Left ventricle myocardium superior (tissue), 1 donor: ENCODE data around the gene ATP5F1D. TPM values are rescaled to one million over a fixed set of nuclear protein-coding genes. Genes with fewer than 3 reads are reported as not detected.
A peak's percentile ranks its signal among the peaks of the same experiment; 100 is the strongest.

ENCODE experiments used
- ATAC-seq: fragments of 200-7000 bp; cut with Tn5 transposase; one replicate; pipeline ENCODE4 v1.9.1; 2020; ENCODE audit warnings: mild to moderate bottlenecking, moderate library complexity
- DNase-seq: peaks from one replicate; pipeline ENCODE4 v3.0.0-alpha.2; 2020
- intact Hi-C: fragments of 100-400 bp; cut with micrococcal nuclease; formaldehyde crosslinking; loops from one replicate; pipeline ENCODE4 v1.11.0; 2022
- total RNA-seq: library from RNA; stranded (reverse); fragmentation: NEBNext Ultra II Directional; extraction: Animal tissue kit (Norgen Biotek cat#: 25700); gene quantifications from one replicate; pipeline ENCODE4 v1.2.1, GENCODE V29; 2021
- donor health status: DM: no; HTN: yes; CAD: no; lungs with severe emphysema.

The ATP5F1D gene
- total RNA-seq, 1 donor from 2014 or later, result 686 TPM

DNA sequence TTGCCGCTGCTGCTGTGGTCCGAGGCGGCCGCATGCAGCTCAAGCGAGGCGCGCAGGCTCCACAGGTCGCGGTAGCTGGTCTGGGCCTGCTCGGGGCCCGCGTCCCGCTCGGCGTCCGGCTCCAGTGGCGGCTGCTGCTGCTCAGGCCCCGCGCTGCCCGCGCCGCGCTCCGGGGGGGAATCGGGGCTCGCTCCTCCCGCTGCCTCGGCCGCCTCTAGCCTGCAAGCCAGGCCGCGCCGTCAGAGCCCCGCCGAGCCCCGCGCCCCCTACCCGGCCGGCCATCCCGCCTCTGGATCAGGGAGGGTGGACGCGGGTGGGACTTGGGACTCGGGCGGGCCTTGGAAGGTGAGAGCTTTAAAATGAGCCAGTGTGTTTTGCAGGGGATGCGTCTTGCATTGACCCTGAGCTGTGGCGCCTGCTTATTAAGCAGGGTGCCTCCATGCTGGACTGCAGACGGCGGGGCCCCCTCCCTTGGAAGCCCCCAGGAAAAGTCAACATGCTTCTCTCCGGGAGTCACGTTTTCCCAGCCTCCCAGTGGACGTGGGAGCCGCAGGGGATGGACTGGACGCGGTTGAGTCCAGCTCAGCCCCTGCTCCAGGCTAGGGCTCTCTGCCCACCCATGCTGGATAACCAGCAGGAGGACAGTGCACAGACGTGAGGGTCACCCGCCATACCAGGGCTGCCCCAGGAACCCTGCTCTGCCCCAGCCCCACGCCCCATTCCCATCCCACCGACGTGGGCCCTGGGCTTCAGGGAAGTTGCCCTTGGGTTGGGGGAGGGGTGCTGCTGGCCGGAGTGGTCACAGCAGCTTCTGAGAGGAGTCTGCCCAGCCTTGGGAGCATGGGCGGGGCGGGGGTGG, 11.4 kb upstream of the ATP5F1D start:
- DNase-seq, result no peak
- intact Hi-C loops, result no loop called here
- ATAC-seq, result no peak

DNA sequence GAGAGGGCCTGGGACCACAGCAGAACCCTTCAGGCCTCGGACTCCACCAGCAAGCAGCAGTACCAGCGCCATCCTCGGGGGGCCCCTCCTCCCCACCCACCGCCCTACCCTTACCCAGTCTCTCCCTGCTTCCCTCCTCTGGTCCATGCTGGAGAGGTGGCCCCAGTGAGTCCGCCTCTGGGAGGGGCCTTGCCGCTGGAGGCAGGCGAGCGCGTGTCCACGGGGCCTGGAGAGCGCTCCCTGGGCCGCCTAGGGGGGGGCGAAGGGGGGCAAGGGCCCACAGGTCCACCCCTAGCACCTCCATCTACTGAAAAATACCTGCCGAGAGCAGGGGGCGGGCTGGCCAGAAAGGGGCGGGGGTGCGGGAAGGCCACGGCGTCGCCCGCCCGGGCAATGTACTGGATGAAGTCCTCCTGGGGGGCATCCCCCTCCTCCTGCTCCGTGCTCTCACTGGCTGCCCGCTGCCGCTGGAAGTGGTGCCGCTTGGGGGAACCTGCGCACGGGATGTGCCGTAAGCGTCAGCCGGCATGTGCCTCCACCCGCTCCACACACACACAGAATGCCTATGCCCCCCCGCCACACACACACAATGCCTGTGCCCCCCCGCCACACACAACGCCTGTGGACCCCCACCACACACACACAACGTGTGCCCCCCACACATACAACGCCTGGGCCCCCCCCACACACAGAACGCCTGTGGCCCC, 10.6 kb upstream of the ATP5F1D start:
- intact Hi-C loops, result no loop called here
- DNase-seq (no peak), ATAC-seq (no peak)

DNA sequence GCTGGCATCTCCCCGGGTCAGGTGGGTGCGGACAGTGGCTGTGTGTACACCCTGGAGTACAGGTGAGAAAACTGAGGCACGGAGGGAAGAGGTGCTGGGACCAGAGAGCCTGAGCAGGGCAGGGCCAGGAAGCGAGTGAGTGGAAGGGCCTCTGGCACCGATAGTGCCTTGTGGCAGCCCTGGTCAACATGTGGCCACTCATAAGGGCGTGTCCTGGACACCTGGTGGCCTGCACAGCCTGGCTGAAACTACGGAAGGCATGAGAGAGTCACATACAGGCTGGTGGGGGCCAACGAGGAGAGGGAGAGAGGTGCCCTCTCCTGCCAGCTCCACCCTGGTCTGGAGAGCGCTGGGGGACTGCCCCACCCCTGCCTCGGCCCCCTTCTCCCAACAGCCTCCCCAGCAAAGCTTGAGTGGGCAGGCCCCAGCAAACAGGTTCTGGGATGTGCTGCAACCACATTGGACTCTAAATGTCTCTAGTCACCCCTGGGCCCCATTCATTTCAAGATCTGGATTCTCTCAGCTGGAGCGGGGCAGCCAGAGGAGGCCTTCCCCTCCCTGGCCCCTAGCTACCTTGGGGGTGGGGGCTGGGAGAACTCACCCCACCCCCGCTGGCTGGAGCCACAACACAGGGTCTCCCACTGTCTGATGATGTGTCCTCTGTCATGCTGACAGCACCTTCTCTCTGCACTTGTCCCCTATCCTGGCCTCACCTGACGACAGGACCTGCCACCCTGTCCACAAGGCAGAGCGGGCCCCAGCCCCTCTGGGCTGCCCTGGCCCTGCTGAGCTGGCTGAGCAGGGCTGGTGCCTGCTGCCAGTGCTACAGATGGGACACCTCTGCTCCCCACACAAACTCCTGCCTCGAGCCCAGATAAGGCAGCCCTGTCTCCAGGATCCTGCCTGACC, 9.6 kb upstream of the ATP5F1D start:
- intact Hi-C loops, result no loop called here
- ATAC-seq (peak; percentile 17), DNase-seq (no peak)

DNA sequence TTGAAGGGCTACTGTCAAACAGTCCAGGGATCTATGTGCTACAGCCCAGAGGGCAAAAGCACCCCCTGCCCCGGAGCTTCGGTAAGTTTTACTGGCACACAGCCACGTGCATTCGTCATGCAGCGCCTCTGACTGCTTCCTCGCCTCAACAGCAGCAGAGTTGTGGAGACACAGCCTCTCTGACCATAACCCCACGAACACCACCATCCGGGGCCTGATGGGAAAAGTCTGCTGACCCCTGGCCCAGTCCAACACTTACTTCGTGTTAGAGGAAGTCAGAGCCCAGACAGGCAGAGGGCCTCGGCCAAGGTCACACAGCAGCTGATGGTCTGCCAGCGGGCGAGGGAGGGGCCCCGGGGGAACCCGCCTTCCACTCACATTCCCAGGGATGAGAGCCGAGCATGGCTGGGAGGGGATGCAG, 8.9 kb upstream of the ATP5F1D start:
- peak; percentile 15 for ATAC-seq
- intact Hi-C loops, result no loop called here
- peak; percentile 66 for DNase-seq

DNA sequence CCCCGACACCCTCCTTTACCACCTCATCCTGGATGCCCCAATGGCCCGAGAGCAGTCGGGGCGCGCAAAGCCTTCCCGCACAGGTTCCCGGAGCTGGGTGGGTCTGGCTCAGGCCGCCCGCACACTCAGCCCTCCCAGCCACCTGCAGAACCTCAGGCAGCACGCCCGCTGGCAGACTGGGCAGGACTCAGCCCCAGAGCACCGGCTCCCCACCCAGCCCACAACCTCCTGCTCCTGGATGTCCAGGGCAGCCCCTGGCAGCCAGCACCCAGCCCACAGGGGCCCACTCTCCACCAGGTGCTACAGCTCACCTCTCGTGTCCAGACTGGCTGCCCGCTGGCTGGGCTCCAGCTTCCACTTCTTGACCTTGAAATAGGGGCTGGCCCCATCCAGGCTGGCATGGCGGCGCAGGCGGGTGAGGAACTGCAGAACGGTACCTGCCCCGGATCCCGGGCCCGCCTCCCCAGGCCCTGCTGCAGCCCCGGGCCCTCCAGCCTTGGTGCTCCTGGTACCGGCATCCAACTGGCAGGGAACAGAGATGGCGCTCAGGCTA, 8.4 kb upstream of the ATP5F1D start:
- ATAC-seq (no peak), DNase-seq (no peak)
- intact Hi-C loops, result no loop called here

DNA sequence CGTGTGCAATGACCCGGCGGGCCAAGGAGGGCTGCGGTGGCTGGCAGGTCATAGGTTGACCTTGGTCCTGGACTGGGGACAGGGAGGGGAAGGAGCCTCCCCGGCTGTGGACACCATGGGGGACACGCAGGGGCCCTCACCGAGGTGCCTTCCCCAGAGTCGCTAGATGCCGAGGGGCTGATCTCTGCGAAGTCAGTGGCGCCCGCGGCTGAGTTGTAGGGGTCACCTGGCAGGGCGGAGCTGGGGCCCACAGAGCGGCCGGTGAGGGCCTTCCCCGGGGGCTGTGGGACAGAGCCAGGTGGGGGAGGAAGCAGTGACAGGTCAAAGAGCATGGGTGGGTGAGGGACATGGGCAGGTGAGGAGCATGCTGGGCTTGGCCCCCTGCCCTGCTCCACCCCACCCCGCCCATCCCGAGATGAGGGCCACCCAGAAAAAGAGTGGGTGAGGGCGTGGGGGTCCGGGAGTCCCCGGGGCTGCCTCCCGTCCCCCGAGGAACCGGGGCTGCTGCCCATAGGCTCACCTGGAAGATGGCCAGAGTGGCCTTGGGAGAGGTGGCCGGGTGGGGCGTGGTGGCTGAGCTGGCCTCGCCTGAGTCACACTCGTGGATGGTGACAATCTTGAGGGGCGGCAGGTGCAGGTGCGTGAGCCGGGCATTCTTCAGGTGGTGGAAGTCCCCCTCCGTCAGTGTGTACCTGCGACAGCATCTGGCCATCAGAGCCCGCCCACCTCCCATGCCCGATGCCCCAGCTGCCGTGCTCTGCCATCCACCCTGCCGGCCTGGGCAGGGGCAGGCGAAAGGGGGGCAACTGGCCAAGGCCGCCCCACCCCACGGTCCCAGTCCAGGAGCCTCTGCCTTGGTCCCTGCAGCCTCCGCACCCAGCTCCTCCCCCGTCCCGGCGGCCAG, 7.2 kb upstream of the ATP5F1D start:
- ATAC-seq (no peak), DNase-seq (no peak)
- intact Hi-C loops, result no loop called here

DNA sequence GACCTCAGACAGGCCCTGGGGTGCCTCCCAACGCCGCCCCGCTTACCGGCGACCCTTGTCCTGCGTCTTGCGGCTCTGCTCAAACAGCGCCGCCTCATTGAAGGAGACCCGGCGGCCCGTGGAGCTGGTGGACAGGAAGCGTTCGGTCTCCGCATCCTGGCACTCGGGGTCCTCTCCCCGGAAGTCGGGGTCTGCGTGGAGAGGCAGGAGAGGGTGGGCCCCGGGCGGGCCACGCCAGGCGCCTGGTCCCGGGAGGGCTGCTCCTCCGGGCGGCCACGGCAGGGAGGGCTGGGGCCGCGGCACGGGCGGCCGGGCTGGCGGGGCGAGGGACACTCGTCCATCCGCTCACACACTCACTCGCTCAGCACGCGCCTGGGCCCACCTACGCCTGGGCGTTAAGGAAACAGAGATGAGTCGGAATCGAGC, 6.6 kb upstream of the ATP5F1D start:
- no peak for ATAC-seq
- intact Hi-C loops, result no loop called here
- no peak for DNase-seq

DNA sequence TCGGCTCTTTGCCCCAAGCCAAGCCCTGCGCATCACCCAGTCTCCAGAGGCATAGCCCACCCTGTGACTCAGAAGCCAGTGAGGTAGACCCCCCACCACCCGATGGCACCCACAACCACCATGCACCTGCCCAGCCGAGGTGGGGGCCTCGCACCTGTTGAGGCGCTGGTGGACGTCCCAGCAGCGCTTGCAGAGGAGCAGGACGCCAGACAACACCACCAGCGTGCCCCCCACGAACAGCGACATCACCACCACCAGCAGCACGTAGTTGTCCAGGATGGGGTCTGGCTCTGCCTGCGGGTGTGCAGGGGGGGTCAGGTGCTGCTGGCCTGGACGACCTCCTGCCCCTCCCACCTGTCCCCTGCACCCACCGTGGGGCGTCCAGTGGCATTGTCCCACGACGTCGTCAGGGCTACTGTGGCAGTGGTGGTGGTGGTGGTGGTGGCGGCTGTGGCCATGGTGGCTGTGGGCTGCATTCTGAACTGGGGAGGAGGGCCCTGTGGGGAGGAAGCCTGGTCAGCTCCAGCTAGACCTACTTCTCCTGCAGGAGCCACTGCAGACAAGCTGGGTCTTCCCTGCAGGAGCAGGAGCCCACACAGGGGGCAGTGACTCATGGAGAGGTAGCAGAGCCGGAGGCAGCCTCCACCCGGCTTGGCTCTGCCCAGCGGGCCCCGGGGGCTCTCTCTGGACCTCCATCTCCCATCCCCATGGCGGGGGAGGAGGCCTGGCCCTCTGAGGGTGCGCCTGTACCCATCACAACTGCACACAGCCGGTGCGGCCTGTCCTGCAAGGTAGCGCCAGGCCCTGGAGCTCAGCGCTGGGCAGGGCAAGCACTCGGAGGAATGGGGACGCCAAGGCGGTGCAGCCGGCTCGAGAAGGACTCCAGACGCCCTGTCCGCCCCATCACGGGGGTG, 5.7 kb upstream of the ATP5F1D start:
- DNase-seq (no peak), ATAC-seq (no peak)
- intact Hi-C loops, result no loop called here

DNA sequence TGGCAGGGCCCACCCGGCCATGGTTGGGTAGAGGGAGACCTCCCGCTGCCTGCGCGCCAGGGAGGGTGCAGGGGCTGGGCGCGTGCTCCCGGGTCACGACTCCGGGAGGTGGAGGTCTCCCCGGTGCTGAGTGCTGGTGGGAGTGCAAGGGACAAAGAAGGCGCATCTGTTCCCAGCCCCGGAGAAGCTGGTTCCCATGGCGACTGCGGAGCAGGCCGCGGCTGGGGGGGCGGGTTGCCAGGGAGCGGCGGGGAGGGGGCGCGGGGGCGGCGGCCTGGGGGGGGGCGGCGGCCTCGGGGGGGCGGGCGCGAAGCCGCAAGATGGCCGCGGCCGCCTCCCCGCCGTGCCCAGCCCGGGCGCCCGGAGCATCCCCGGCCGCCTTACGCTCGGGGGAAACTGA, 5.0 kb upstream of the ATP5F1D start:
- ATAC-seq (no peak), DNase-seq (no peak)
- intact Hi-C loops, result no loop called here

DNA sequence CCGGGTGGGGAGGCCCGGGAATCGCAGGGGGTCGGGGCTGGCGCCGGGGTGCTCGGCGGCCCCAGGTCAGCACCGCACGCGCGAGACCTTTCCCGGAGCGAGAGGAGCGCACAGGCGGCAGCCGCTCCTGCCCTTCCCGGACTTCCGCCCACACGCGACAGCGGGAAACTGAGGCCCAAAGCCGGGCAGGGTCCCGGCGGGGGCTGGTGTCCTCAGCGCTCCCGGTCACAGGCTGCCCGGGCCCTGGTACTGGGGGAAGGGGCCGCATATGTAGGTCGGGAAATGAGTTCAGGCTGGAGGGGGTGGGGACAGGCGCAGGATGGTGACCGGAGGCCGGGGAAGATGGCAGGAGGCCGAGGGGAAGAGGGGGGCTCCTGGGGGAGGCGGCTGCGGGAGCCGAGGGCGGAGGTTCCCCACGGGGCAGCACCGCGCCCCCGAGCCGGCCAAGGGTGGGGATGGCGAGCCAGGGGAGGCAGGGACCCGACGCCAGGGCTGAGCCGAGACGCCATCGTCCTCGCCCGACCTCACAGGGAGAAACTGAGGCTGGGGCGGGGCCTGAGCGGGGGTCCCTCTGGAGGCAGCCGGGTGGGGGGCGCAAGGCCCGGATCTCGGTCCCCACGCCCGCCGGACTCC, 4.4 kb upstream of the ATP5F1D start:
- DNase-seq (peak; percentile 62), ATAC-seq (no peak)
- intact Hi-C loops, result no loop called here

DNA sequence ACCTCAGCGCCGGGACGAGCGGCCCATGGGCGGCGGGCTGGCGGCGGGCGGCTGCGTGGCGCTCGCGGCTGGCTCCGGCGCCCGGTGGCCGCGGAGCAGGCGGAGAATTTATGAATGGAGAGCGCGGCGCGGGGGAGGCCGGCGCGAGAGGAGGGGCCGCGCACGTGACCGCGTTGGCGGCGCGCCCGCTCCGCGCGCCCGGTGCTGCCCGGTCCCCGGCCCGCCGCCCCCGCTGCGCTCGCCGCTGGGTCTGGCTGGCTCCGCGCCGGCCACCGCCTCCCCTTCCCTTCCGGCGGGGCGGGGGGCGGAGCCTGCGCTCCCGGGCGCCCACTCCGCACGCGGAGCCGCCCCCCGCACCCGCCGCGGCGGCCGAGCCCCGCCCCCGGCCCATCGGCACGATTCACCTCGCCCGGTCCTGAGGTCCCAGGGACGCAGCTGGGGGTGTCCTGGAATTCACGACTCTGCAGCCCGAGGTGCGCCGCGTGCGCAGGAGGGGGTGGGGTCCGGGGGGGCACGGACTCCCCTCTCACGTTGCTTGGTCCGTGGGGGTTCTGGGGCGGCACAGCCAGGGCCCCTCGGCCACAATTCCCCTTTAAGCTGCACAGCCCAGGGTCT, 3.7 kb upstream of the ATP5F1D start, which contains the start of gene CBARP:
TSS of gene CBARP (minus strand) at position 252 of the 615 bp plus-strand sequence. CDS start 1,905 bp downstream, outside the sequence.
- ATAC-seq, result no peak
- intact Hi-C loops, result no loop called here
- peak; percentile 76 for DNase-seq

DNA sequence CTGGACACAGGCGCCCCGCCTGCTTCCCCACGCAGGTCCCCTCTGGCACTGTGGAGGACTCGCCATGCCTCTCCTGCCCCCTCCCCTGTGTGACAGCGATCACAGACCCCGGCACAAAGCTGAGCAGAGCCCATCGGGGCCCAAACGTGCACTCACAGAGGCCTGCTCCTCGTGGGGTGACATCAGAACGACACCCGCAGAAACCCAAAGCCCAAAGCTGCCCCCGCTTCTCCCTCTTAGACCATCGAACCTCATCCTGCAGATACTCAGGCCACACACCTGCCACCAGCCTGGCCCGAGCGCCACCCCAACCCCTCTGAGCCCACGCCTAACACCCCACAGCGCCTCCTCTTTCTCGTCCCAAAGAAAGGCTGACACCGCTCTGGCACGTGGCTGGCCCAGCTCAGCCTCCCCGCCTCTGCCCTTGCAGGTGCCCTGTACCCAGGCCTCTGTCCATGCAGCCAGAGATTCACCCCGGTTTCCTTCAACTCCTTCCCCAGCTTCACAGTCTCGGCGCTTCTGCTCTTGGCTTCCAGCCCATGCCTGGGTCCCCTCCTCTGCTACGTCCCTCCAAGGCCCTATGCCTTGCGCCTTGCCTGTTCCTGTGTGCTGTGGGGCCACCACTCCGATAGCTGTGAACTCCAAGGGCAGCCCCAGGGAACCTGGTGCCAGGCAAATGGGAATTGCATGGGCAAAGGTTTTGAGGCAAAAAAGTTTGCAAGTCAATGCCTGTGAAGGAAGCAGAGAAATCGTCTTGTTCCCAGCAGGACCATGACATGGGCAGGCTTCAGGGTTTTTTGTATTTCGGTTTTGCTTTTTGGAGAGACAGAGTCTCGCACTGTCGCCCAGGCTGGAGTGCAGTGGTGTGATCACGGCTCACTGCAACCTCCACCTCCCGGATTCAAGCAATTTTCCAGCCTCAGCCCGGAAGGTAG, 2.9 kb upstream of the ATP5F1D start:
- intact Hi-C loops, result no loop called here
- ATAC-seq, result no peak
- DNase-seq, result no peak

DNA sequence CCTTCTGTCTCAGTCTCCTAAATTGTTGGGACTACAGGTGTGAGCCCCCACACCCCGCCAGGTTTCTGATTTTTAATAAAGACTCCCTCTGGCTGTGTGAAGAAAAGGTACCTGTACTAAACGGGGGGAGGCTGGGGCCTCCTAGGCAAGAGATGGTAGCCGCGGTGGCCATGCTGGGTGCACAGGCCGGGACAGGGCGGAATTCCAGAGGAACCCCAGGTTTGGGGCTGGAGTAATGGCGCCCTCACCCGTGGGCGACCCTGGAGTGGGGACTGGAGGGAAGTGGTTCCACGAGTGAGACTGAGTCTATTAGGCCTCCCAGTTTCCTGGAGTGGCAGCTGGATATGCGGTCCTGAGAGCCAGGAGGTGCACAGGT, 2.1 kb upstream of the ATP5F1D start:
- ATAC-seq, result no peak
- DNase-seq, result no peak
- intact Hi-C loops, result no loop called here

DNA sequence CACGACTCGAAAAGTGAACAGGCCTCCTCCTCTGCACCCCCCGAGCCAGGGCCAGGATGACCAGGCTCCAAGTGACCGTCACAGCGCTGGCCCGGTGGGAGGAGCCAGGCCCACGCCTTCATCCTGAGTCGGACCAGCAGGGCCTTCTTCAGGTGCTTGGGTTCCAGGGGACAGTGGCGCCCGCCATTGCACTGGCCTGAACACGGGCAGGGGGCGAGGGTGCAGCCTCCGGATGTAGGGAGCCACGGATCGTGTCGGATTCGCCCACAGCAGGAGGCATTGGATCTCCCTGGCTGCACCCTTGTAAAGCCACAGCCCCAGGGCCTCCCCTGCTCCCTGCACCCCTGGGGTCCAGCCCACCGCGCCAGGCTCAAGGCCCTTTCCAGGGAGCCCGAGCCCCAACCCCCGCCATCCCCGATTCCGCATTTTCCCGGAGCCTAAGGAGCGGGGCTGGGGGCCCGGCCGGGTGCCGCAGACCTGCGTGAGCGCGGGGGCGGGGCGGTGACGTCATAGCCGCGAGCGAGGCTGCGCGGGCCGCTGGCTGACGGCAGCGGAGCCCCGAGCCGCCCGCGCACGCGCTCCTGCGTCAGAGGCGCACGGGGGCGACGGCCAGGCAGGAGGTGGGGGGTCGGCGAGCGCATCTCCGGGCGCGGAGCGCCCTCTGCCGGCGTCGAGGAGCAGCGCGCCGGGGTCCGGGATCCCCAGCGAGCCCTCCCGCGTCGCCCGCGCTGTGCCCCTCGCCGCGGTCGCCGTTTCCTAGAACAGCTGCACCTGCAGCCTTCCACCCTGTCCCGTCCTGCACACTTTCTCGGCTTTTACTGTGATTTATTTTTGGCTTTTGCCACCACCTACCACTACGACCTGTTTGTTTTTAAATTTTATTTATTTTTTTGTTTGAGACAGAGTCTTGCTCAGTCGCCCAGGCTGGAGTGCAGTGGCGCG, 1.5 kb upstream of the ATP5F1D start:
- intact Hi-C loops, result no loop called here
- DNase-seq, result peak; percentile 96
- peak; percentile 47 for ATAC-seq
